NCI-H460 (cell line): Measurements from ENCODE around the gene GFAP. TPM values are rescaled to one million over a fixed set of nuclear protein-coding genes. Genes with fewer than 3 reads are reported as not detected.
"Not testable (repeated sequence)": the region's sequence is repeated elsewhere in the genome, so short reads cannot be mapped to it uniquely, and the experiment has no call there.

Source experiments
- DNase-seq: peaks from one replicate; pipeline ENCODE4 v3.0.0-alpha.2; 2016; ENCODE audit warnings: low read depth; ENCODE audit errors: extremely low read depth
- polyA plus RNA-seq: library from polyadenylated mRNA; depleted of rRNA; stranded (reverse); fragments of >200 nt; gene quantifications from 2 replicates; pipeline ENCODE4 v1.2.3, GENCODE V29; 2014; cell fraction: nucleus; rRNA removed
- total RNA-seq: library from RNA; depleted of rRNA; stranded (reverse); fragments of >200 nt; shearing (Covaris generic); gene quantifications from 2 replicates; pipeline ENCODE4 v1.2.3, GENCODE V29; 2014; rRNA removed

Gene GFAP
- total RNA-seq = 0.09 and 0.32 TPM in 2 replicates
- 0.24 TPM in 1 of 2 replicates, not detected in the other for polyA plus RNA-seq

GRCh38 chr17:44915321-44915726, at the start of gene GFAP:
GFAP (minus strand) TSS chr17:44915500; CDS start chr17:44915486, 14 bp downstream.
- no peak for DNase-seq

DNA sequence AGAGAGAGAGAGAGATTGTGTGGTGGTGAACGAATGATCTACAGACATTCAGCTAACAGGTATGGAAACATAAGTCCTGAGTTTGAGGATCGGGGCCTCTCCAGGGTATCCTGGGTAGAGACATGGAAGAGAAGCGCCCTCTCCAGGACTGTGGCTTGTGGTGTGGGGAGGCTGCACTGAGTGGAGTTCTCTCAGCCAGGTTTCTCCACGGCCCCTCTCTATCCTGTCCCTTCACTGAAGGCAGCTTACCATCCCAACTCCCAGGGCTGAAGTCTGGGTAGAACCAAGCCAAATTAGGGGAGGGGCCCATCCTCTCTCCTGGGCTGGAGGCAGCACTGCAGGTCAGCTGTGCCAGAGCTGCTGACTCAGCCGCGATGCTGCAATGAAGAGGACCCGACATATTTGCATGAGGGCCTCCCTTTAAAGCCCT, 46.6 kb upstream of the GFAP start:
- DNase-seq = no peak

DNA sequence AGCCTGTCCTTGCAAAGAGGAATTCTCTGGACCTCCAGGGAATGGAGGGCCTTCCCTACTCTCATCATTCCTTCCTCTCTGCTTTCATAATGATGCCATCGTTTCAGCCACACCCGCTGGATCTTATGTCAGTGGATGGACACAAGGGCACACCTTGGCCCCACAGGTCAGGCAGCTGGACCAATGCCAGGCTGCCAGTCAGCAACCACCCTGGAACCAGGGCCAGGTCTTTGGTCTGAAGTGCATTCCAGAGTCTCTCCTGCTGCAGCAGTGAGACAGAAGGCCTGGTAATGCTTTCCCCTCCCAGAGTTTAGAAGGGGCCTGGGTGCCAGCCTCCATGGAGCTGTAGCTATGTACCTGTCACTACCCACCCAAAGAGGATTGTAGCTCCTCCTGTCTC, 45.4 kb upstream of the GFAP start:
- DNase-seq = no peak

GRCh38 chr17:44959821-44960531, 44.7 kb upstream of the GFAP start:
- no peak for DNase-seq

DNA sequence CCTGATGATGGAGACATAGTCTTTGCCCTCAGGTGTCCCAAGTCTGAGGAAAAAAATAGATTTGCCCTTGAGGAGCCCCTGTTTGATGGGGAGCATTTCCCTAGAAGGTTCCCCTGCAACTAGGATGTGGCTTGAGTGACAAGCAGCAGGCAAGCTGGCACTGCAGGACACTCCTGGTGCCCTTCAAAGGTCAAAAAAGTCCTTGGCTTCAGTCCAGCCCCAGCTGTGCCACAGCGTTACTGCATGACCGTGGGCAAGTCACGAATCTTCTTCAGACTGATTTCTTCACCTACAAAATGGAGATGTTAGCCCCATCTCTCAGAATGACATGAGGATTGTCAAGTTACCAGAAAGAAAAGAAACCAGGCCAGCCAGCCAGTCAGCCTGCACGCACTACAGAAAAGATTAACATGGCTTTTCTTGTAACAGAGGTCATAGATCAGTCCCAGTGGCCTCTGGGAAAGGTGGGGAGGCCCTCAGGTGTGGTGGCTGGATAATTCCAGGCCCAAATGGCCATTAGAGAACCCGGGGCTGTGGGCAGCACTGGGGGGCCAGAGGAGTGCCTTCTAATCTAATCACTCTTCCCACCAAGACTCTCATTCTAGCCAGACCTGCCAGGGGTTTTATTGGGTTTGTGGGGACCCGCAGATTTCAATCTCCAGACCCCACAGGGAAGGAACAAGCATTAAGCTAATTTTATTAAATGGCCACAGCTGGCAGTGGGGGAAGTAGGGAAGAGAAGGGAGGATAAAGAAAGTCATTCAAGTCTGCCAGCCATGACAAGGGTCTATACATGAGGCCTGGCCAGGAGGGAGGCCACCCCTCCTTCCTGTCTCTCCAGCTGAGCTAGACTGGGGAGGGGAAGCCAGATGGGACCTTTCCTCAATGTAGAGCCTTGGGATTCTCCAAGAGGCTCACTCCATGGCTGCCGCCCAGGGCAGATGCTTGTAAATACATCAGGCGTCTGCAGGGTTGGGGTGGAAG, 42.0 kb upstream of the GFAP start:
- DNase-seq = no peak

- no peak for DNase-seq
Observed at GRCh38 chr17:44955674-44956425, 40.5 kb upstream of the GFAP start.

DNA sequence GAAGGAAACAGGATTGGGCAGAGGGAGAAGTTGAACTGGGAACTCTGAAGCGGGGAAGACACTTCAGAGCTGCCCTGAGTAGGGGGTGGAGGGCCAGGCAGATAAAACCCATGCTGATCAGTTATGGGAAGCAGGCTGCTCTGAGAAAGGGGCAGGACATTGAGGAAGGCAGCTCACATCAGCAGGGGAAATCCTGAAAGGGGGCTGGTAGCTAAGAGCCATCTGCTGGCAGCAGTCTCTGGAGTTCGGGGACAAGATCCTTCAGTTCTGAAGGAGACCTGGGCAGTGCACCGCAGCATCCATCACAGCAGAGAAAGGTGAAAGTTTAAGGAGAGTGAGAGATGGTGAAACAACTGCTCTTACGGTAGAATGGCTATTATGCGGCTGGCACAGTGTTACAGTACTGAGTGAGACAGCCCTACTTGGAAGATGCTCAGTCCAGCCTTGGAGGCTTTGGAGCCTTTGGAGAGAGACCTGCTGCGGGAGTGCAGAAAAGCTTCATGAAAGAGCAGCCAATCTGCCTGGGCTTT, 37.7 kb upstream of the GFAP start:
- no peak for DNase-seq

DNA sequence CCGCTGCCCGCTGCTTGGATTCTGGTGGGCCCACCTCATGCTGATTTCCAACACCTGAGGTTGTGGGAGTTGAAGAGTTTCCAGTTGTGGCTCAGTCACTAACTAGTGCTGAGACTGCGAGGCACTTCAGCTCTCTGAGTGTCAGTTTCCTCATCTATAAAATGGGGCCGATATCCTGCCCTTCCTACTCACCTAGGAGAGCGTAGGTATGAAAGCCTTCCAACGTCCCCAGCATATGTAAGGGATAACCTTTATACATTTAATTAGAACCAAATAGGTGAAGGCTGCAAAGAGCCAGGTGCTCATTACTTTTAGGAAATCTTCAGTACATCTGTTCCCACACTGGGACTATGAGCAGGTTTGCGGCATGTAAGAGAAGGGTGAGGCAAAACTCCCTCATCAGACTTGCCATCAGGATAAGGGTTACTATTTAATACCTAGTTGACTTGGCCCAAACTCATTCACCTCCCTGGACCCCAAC, 33.1 kb upstream of the GFAP start:
- DNase-seq = no peak

DNA sequence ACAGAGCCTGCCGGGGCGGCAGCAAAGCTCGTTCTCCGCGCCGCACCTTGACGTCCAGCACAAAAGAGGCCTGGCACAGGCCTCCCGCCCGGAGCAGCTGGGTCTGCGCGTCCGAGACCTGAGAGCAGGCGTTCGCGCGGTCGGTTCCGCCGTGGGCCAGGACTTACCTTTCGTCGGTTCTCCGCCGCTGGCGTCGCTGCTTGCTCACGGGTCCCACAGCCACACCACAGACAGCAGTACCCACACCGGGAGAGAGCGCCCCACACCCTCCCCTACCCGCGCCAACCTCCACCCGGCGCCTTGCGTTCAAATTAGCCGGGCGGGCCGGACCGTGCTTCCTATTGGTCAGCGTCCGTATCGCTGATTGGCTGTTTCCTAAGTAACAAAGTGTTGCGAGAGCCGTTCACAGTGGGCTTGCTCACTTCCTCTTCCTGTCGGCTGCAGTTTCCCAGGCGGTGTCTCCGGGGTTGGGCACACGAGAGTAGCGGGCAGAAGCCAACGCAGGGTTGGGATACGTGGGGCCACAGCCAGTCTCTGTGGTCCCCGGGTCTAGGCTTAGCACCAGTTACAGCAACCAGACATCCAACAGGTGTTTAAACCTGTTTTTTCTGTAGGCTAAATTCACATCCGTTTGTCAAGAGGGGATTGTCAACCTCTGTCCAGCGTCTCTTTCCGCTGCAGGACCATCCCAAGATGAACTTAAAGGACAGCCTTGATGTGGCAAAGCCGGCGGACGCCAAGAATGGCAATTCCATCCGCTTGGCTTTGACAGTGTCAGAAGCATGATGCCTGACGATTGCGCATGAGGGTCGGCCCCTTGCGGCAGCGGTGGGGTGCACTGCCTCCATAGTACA, 32.4 kb upstream of the GFAP start, which contains the start of gene KIF18B:
KIF18B (minus strand) TSS at position 313 of the 854 bp plus-strand sequence. CDS start 11,429 bp downstream, outside the sequence.
- peak; percentile 96 for DNase-seq

GRCh38 chr17:44945652-44946051, 30.4 kb upstream of the GFAP start:
- not testable (repeated sequence) for DNase-seq

- DNase-seq = no peak
Observed at GRCh38 chr17:44942456-44942855, 27.2 kb upstream of the GFAP start.

- no peak for DNase-seq
Observed at GRCh38 chr17:44941712-44942331, 26.5 kb upstream of the GFAP start.

- no peak for DNase-seq
Observed at GRCh38 chr17:44940768-44941167, 25.5 kb upstream of the GFAP start.

- DNase-seq = no peak
Observed at GRCh38 chr17:44940317-44940716, 25.0 kb upstream of the GFAP start.

DNA sequence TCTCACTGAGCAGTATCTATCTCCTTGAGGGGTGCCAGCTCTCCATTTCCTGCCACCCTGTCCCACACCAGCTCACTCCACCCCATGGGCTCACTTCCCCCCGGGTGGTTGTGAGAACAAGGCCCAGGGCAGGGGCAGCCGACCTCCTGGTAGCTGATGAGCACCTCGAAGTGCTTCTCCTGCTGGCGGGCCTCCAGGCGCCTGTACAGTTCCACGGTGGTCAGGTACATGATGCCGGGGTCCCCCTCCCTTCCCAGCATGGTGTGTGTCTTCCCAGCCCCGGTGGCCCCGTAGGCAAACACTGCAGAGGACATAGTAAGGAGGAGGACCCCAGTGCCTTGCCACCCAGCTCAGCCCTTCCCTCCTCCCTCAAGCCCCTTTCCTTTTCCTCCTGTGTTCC, 19.8 kb upstream of the GFAP start:
- no peak for DNase-seq

DNA sequence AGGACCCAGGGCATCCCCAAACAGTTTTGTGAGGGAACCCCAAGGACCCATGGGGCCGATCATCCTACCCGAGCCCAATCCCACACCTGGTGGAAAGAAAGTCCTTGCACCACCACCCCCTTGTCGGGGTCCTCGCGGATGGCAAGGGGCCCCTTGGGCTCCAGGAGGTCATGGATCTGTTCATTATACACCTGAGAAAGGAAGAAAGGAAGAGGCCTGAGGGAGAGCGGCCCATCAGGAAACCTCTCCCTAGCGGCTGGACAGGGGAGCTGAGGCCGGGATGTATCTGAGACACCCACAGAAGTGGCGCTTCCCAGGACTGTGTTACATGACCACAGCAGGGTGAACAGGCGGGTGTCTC, 19.4 kb upstream of the GFAP start:
- no peak for DNase-seq

GRCh38 chr17:44933824-44934744, 18.8 kb upstream of the GFAP start:
- no peak for DNase-seq

- no peak for DNase-seq
Observed at GRCh38 chr17:44932787-44933097, 17.4 kb upstream of the GFAP start.
